GM18505 (cell line): Measurements from ENCODE around the gene SYT1.

Source experiments
- ATAC-seq: cut with Tn5 transposase; IDR thresholded peaks from one replicate; pipeline ENCODE4 v1.9.1; 2021; ENCODE audit not compliant: unreplicated experiment
- POLR2A ChIP-seq: IDR thresholded peaks from 4 replicates; pipeline ENCODE4 v1.6.1; 2011; ENCODE audit warnings: borderline replicate concordance; ENCODE audit not compliant: insufficient read depth, insufficient read length; ENCODE audit errors: extremely low read depth

Gene SYT1

DNA sequence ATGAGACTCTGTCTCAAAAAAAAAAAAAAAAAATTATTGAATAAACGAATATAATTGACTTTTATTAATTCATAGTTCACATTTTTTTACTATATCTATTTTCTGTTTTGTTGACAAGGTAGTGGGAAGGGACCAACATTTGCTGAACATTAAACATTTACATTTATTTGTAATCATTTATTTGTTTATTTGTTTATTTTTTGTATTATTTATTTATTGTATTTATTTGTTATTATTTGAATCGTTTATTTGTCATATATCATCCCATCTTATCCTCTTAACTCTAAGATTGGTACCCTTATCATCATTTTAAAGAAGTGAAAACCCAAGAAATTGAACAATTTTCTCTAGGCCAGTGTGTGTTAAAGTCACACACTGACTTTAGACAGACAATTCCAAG is 101.5 kb downstream of the SYT1 start:
- no peak for ATAC-seq

DNA sequence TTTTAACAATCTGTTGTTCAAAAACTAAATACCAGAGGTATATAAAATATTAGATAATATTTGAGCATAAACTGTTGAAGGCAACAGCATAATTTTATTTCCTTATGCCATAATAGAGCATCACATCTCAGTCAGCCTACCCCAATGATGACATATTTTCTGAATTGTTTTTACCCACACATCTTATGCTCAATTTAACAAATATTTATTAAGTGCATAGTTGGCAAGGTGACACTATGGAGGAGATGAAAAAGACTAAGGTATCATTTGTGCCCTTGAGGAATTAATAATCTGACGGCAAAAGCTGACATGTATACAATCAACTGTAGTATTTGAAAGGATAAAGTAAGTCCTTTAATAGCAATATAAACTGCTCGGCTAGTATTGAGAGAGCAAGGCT is 102.4 kb downstream of the SYT1 start:
- TF ChIP-seq POLR2A, result no peak
- ATAC-seq, result no peak

More for the DNA sequence above, 101.5 kb downstream of the SYT1 start:
- no peak for TF ChIP-seq POLR2A

DNA sequence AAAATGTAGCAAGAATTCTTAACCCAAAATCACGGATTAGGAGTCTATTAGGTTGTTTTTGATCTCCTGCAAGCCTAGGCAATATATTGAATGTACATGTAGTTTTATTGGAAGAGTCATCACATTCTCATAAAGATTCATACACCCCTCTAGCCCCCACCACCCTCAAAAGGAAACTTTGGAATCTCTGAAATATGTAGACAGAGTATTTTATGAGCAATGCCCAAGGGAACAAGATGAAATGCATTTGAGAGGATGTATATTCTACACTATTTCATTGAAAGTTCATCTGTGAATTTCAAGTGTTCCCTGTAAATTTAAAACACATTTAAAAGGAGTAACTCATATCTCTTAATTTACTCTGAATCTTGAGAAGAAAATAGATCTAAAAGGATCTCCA is 103.7 kb downstream of the SYT1 start:
- no peak for TF ChIP-seq POLR2A
- no peak for ATAC-seq

GRCh38 chr12:78970041-78970440 is 105.5 kb downstream of the SYT1 start:
- no peak for ATAC-seq
- TF ChIP-seq POLR2A, result no peak

- no peak for ATAC-seq
- no peak for TF ChIP-seq POLR2A
Measured at GRCh38 chr12:78977304-78977867, 112.8 kb downstream of the SYT1 start.

- TF ChIP-seq POLR2A, result no peak
- no peak for ATAC-seq
Measured at GRCh38 chr12:78994168-78994791, 129.7 kb downstream of the SYT1 start.

DNA sequence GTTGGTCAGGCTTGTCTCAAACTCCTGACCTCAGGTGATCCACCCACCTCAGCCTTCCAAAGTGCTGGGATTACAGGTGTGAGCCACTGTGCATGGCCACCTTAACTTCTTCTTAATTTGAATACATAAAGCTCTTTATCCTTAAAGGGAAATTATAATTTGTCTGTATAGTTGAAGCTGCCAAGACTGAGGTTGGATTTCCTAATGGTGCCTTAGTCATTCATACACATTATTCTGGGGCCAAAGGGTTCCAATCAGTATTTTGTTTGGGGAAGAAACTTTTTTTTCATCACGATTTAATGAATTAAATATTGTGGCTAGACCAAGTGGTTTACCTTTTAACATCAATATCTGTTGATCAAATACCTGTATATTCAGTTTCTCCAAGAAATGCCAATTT is 135.9 kb downstream of the SYT1 start:
- no peak for ATAC-seq
- TF ChIP-seq POLR2A, result no peak

- no peak for TF ChIP-seq POLR2A
- ATAC-seq, result no peak
Measured at GRCh38 chr12:79001404-79001803, 136.8 kb downstream of the SYT1 start.

- TF ChIP-seq POLR2A, result no peak
- ATAC-seq, result no peak
Measured at GRCh38 chr12:79006306-79006705, 141.7 kb downstream of the SYT1 start.

GRCh38 chr12:79008591-79008990 is 144.0 kb downstream of the SYT1 start:
- TF ChIP-seq POLR2A, result no peak
- no peak for ATAC-seq

- ATAC-seq, result no peak
- no peak for TF ChIP-seq POLR2A
Measured at GRCh38 chr12:79012636-79013035, 148.1 kb downstream of the SYT1 start.

DNA sequence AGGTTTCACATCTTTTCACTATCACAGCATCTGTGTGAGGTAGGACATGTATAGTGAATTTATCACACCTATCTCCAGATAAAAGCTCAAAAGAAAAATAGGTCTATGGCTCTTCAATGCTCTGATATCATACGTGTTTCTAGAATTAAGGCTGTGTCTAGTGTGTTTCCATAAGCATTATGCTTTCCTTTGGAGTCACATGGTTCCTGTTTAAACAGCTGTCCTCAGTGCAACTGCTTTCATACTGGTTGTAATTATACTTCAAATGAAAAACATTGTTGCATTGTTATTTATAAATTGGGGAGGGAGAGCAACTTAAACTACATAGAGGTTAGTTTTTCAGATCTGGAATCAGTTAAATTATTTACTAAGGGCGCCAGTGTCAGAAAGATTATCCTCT is 151.6 kb downstream of the SYT1 start:
- no peak for ATAC-seq
- TF ChIP-seq POLR2A, result no peak

- no peak for ATAC-seq
Measured at GRCh38 chr12:79019672-79020071, 155.1 kb downstream of the SYT1 start.

DNA sequence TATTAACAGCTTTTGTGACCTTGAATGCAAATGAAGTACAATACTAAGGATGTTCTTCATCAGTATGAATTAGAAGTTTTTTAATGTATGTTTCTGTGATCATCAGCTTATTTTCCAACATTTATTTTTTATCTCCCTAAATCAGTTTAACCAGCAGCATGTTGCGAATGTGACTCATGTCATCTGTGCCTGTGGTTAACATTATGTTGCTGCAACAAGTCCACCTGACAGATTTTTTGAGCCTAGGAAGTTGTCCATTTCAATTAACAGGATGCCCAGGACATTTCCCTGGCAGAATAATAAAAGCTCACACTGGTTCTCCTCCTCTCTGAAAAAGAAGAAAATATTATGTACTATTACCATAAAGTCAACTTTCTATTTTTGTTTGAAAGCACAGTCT is 155.5 kb downstream of the SYT1 start:
- no peak for ATAC-seq
- no peak for TF ChIP-seq POLR2A

More at GRCh38 chr12:79019672-79020071, 155.1 kb downstream of the SYT1 start:
- TF ChIP-seq POLR2A, result no peak
